NCI-H524 treated with DMSO at 0.1 percent for 48 hours (cell line): ENCODE data around the gene C6orf89.
A peak's percentile ranks its signal among the peaks of the same experiment; 100 is the strongest.

Source experiments
- DNase-seq: peaks from one replicate; lab custom pipeline; 2025; lab: John Stamatoyannopoulos, UW

C6orf89 gene

GRCh38 chr6:36885461-36886401 is at the start of gene C6orf89:
Gene C6orf89 (plus strand): TSS chr6:36885952. CDS start chr6:36899445, 13,493 bp downstream.
- DNase-seq: peak; percentile 92

GRCh38 chr6:36836111-36837021 is 49.4 kb upstream of the C6orf89 start:
- no peak for DNase-seq

GRCh38 chr6:36837022-36837339 is 48.8 kb upstream of the C6orf89 start:
- DNase-seq: no peak

- DNase-seq: no peak
Observed at GRCh38 chr6:36837686-36838085, 48.1 kb upstream of the C6orf89 start.

- no peak for DNase-seq
Observed at GRCh38 chr6:36838896-36839748, 46.6 kb upstream of the C6orf89 start, which contains the start of gene CPNE5. Gene CPNE5 (minus strand): TSS chr6:36839444. CDS start chr6:36839377, 67 bp downstream.

GRCh38 chr6:36839749-36840431 is 45.9 kb upstream of the C6orf89 start:
- no peak for DNase-seq

- DNase-seq: no peak
Observed at GRCh38 chr6:36840432-36841403, 45.0 kb upstream of the C6orf89 start.

- DNase-seq: no peak
Observed at GRCh38 chr6:36841756-36842155, 44.0 kb upstream of the C6orf89 start.

- no peak for DNase-seq
Observed at GRCh38 chr6:36843170-36843569, 42.6 kb upstream of the C6orf89 start.

- peak; percentile 64 for DNase-seq
Observed at GRCh38 chr6:36844232-36845170, 41.3 kb upstream of the C6orf89 start.

- DNase-seq: no peak
Observed at GRCh38 chr6:36845233-36845632, 40.5 kb upstream of the C6orf89 start.

GRCh38 chr6:36847152-36847551 is 38.6 kb upstream of the C6orf89 start:
- DNase-seq: no peak

- DNase-seq: no peak
Observed at GRCh38 chr6:36847991-36848390, 37.8 kb upstream of the C6orf89 start.

- DNase-seq: no peak
Observed at GRCh38 chr6:36848658-36849441, 36.9 kb upstream of the C6orf89 start.

GRCh38 chr6:36850021-36850420 is 35.7 kb upstream of the C6orf89 start:
- DNase-seq: no peak

- no peak for DNase-seq
Observed at GRCh38 chr6:36851149-36851614, 34.6 kb upstream of the C6orf89 start.

GRCh38 chr6:36851626-36852025 is 34.1 kb upstream of the C6orf89 start:
- DNase-seq: no peak
